ENCODE results near the gene CTDSPL. TPM values are rescaled to one million over a fixed set of nuclear protein-coding genes. Genes with fewer than 3 reads are reported as not detected.
A peak's percentile ranks its signal among the peaks of the same experiment; 100 is the strongest.

Gene CTDSPL
- total and polyA plus RNA-seq, 2 experiments from 2014 or later = 7.1 to 33.4 TPM

DNA sequence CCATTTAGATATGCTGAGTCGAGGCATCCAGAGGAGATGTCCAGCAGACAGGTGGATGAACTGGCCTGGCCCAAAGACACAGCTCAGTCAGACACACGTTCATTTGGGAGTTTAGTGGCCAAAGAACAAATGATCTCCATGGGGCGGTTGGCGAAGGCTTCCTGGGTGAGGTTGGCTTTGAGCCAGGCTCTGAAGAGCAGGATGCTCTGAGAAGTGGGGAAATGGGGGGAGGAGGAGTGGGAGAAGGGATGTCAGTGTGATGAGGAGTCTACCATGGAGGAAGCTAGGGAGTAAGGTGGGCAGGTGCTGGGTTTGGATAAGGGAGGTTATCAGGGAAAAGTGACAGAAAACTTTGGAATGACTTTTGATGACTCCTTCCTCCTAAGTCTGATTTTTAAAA, 81.4 kb downstream of the CTDSPL start:
- H3K4me2 ChIP-seq (ENCODE audit: unreplicated experiment) = no peak overlapping the region
- no peak for DNase-seq
- TF ChIP-seq EZH2phosphoT487 (IDR thresholded peaks at IDR 0.05; ENCODE audit: insufficient read depth, low read depth) (no peak), EZH2 (IDR thresholded peaks at IDR 0.05; ENCODE audit: insufficient read depth, poor library complexity, severe bottlenecking) (no peak)
- H4K20me1 ChIP-seq (ENCODE audit: insufficient read depth) = no peaks in the 10 kb centered on the region
- H2AFZ ChIP-seq = no peak overlapping the region
- in situ Hi-C loops (cut with MboI) = no loop called here
- H3K4me1 ChIP-seq (ENCODE audit: insufficient read depth) = peaks cover 35% of the 10 kb centered on the region
- H3F3A ChIP-seq (ENCODE audit: insufficient read depth) = peaks cover 8% of the 10 kb centered on the region; the same call in 1 of the 2 replicates
- H3K27ac ChIP-seq = no peak overlapping the region
- H3K27me3 ChIP-seq (replicated peaks; ENCODE audit: insufficient read depth) = no peaks in the 10 kb centered on the region
- H3K4me3 ChIP-seq = no peak overlapping the region
- H3K9ac ChIP-seq = no peak overlapping the region
- no peaks in the 10 kb centered on the region for H3K36me3 ChIP-seq (ENCODE audit: low read depth)
- 93 to 96% methylated on average over 4 of the region's 4 CpGs for WGBS, 2 experiments (ENCODE audit: low coverage in 1 of 2, low lambda C conversion rate in 2 of 2, missing lambda C conversion rate in 2 of 2)
- H3K9me2 ChIP-seq (ENCODE audit: insufficient read depth) = no peaks in the 10 kb centered on the region
- peaks cover 67% of the 10 kb centered on the region for H3K79me2 ChIP-seq (ENCODE audit: insufficient read depth)
- no peaks in the 10 kb centered on the region for H3K9me3 ChIP-seq (ENCODE audit: low read depth)

DNA sequence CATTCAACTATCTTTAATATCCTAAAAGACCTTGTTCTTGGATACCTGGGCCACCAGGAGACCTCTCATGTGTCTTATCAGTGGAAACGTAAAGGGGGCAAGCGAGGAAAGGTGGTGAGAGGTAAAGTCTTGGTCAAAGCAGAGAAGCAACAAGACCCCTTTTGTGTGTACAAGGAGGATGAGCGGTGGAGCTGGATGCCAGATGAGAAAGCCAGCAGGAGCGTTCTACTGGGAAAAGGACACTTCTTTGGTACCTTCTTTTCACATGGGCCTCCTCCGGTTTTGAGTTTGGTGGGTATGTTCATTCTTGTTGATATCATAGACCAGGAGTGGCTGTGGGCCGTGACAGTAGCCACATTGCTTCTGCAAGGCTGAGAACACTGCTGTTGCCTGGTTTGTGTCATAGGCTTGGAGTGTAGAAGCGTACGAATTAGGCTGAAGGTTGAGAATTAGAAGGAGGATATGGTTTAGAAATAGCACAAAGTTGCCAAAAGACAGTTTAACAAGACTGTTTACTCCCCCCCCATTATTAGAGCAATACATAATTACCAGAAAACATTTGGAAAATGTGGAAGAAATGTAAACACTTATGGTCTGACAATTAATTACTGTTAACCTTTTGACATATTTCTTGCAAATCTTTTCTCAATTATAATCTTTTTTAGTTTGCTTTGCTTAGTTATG, 82.1 kb downstream of the CTDSPL start:
- in situ Hi-C loops (cut with MboI) = no loop called here
- H3K4me1 ChIP-seq (ENCODE audit: insufficient read depth) = peaks cover 28% of the 10 kb centered on the region
- H3F3A ChIP-seq (ENCODE audit: insufficient read depth) = peaks cover 8% of the 10 kb centered on the region; the same call in 1 of the 2 replicates
- TF ChIP-seq EZH2phosphoT487 (IDR thresholded peaks at IDR 0.05; ENCODE audit: insufficient read depth, low read depth) (no peak), EZH2 (IDR thresholded peaks at IDR 0.05; ENCODE audit: insufficient read depth, poor library complexity, severe bottlenecking) (no peak)
- DNase-seq = no peak
- H3K36me3 ChIP-seq (ENCODE audit: low read depth) = no peaks in the 10 kb centered on the region
- no peaks in the 10 kb centered on the region for H4K20me1 ChIP-seq (ENCODE audit: insufficient read depth)
- no peak overlapping the region for H2AFZ ChIP-seq
- WGBS, 2 experiments (ENCODE audit: low coverage in 1 of 2, low lambda C conversion rate in 2 of 2, missing lambda C conversion rate in 2 of 2) = 93 to 94% methylated on average over 8 of the region's 8 CpGs
- peaks cover 60% of the 10 kb centered on the region for H3K79me2 ChIP-seq (ENCODE audit: insufficient read depth)
- no peaks in the 10 kb centered on the region for H3K27me3 ChIP-seq (replicated peaks; ENCODE audit: insufficient read depth)
- H3K27ac ChIP-seq = no peak overlapping the region
- no peak overlapping the region for H3K4me2 ChIP-seq (ENCODE audit: unreplicated experiment)
- no peaks in the 10 kb centered on the region for H3K9me2 ChIP-seq (ENCODE audit: insufficient read depth)
- no peaks in the 10 kb centered on the region for H3K9me3 ChIP-seq (ENCODE audit: low read depth)
- no peak overlapping the region for H3K4me3 ChIP-seq
- no peak overlapping the region for H3K9ac ChIP-seq

DNA sequence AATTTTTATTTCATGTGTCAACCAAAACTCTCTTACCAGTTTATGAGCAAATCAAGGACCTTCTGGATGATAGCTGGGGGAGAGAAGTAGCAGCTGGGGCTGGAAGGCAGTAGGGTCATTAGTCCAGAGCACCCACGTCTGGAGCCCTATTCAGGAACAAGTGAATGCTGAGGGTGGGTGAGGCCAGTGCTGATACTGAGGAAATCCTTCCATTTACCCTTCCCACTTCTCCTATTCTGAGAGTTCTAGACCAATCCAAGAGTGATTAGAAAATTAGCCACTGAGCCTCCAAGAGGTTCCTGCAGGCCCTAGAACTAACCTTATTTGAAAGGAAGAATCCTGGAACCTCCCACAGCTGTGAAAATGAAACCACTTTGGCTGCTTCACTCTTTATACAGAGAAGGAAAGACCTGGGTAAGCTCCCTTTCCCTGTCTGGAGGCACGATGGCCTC, 82.7 kb downstream of the CTDSPL start:
- WGBS, 2 experiments (ENCODE audit: low coverage in 1 of 2, low lambda C conversion rate in 2 of 2, missing lambda C conversion rate in 2 of 2) = 33 to 65% methylated on average over 2 of the region's 2 CpGs
- Histone ChIP-seq H3K4me2 (ENCODE audit: unreplicated experiment) (peak overlapping the region; percentile 38), H3K4me3 (no peak overlapping the region), H3K79me2 (ENCODE audit: insufficient read depth) (peaks cover 54% of the 10 kb centered on the region), H3K27me3 (replicated peaks; ENCODE audit: insufficient read depth) (no peaks in the 10 kb centered on the region), H3K4me1 (ENCODE audit: insufficient read depth) (peaks cover 27% of the 10 kb centered on the region), H3K27ac (no peak overlapping the region), H3K9me2 (ENCODE audit: insufficient read depth) (no peaks in the 10 kb centered on the region), H3K36me3 (ENCODE audit: low read depth) (no peaks in the 10 kb centered on the region), H3K9me3 (ENCODE audit: low read depth) (no peaks in the 10 kb centered on the region), H4K20me1 (ENCODE audit: insufficient read depth) (no peaks in the 10 kb centered on the region), H2AFZ (no peak overlapping the region), H3K9ac (0 out of 2 replicates have a peak overlapping the region, but pooled peaks have one; percentile 17), H3F3A (ENCODE audit: insufficient read depth) (peaks cover 8% of the 10 kb centered on the region; the same call in 1 of the 2 replicates)
- in situ Hi-C loops (cut with MboI) = no loop called here
- no peak for TF ChIP-seq EZH2phosphoT487 (IDR thresholded peaks at IDR 0.05; ENCODE audit: insufficient read depth, low read depth)
- no peak for DNase-seq

DNA sequence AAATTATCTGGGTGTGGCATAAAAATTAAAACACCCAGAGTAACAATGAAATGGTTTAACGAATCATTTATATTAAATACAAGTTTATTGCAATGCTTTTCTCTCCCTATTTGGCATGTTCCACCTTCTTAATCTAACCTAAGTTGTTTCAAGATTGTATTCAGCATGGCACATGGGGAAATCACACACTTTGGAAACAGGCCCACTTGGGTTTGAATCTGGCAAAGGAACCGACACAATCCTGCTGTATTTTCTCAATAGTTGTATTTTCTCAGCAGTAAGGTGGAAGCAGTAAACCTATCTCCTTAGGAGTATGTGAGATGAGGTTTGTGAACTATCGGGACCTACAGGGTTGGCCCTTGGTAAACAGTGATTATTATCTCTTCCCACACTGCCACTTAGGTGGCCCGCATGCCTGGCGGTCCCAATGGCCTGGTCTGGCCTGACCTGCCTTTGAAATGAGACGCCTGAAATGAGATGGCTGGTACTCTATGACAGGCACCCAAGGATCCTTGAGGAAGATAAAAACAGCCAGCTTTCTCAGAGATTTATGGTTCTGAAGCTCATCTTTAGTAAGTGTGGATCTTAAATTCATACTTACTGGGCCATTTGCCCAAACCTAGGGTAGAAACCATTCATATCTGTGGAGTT, 83.6 kb downstream of the CTDSPL start:
- peak overlapping the region; percentile 54 for H3K4me2 ChIP-seq (ENCODE audit: unreplicated experiment)
- in situ Hi-C loops (cut with MboI) = no loop called here

More for the DNA sequence above, 83.6 kb downstream of the CTDSPL start:
- H3K4me1 ChIP-seq (ENCODE audit: insufficient read depth) = peaks cover 27% of the 10 kb centered on the region
- peaks cover 8% of the 10 kb centered on the region; the same call in 1 of the 2 replicates for H3F3A ChIP-seq (ENCODE audit: insufficient read depth)
- no peak overlapping the region for H3K9ac ChIP-seq
- no peak overlapping the region for H3K4me3 ChIP-seq
- H3K27me3 ChIP-seq (replicated peaks; ENCODE audit: insufficient read depth) = no peaks in the 10 kb centered on the region
- DNase-seq = no peak
- no peaks in the 10 kb centered on the region for H3K9me2 ChIP-seq (ENCODE audit: insufficient read depth)
- no peaks in the 10 kb centered on the region for H3K36me3 ChIP-seq (ENCODE audit: low read depth)
- WGBS, 2 experiments (ENCODE audit: low coverage in 1 of 2, low lambda C conversion rate in 2 of 2, missing lambda C conversion rate in 2 of 2) = 72 to 73% methylated on average over 6 of the region's 6 CpGs
- no peak overlapping the region for H2AFZ ChIP-seq
- H3K9me3 ChIP-seq (ENCODE audit: low read depth) = no peaks in the 10 kb centered on the region
- TF ChIP-seq EZH2phosphoT487 (IDR thresholded peaks at IDR 0.05; ENCODE audit: insufficient read depth, low read depth) (no peak), EZH2 (IDR thresholded peaks at IDR 0.05; ENCODE audit: insufficient read depth, poor library complexity, severe bottlenecking) (no peak)
- H3K79me2 ChIP-seq (ENCODE audit: insufficient read depth) = peaks cover 45% of the 10 kb centered on the region
- peak overlapping the region; percentile 38; the same call in 1 of the 2 replicates for H3K27ac ChIP-seq
- no peaks in the 10 kb centered on the region for H4K20me1 ChIP-seq (ENCODE audit: insufficient read depth)
